HG03025 (cell line): ENCODE measurements around the gene HDGFL2.

Experiments
- ATAC-seq: cut with Tn5 transposase; IDR thresholded peaks from one replicate; pipeline ENCODE4 v1.9.1; 2021; ENCODE audit warnings: mild to moderate bottlenecking, moderate library complexity; ENCODE audit not compliant: unreplicated experiment, low FRiP score

Gene HDGFL2

GRCh38 chr19:4496304-4496703 is 24.2 kb downstream of the HDGFL2 start:
- no peak for ATAC-seq

- ATAC-seq, result no peak
Observed at GRCh38 chr19:4497770-4498389, 25.8 kb downstream of the HDGFL2 start.

GRCh38 chr19:4498694-4499093 is 26.6 kb downstream of the HDGFL2 start:
- ATAC-seq, result no peak

- ATAC-seq, result no peak
Observed at GRCh38 chr19:4499318-4499717, 27.2 kb downstream of the HDGFL2 start.

- no peak for ATAC-seq
Observed at GRCh38 chr19:4499855-4500254, 27.8 kb downstream of the HDGFL2 start.

GRCh38 chr19:4500841-4501591 is 28.9 kb downstream of the HDGFL2 start:
- no peak for ATAC-seq

GRCh38 chr19:4501691-4502090 is 29.6 kb downstream of the HDGFL2 start:
- ATAC-seq, result no peak

GRCh38 chr19:4502282-4503131 is 30.4 kb downstream of the HDGFL2 start:
- no peak for ATAC-seq

- no peak for ATAC-seq
Observed at GRCh38 chr19:4503132-4503824, 31.2 kb downstream of the HDGFL2 start.

GRCh38 chr19:4503825-4504170 is 31.7 kb downstream of the HDGFL2 start:
- ATAC-seq, result no peak

GRCh38 chr19:4504297-4504701 is 32.2 kb downstream of the HDGFL2 start:
- ATAC-seq, result no peak

GRCh38 chr19:4504891-4505569 is 32.9 kb downstream of the HDGFL2 start:
- no peak for ATAC-seq

- no peak for ATAC-seq
Observed at GRCh38 chr19:4505570-4506448, 33.7 kb downstream of the HDGFL2 start.

- ATAC-seq, result no peak
Observed at GRCh38 chr19:4506449-4507149, 34.5 kb downstream of the HDGFL2 start.

GRCh38 chr19:4507150-4507452 is 35.0 kb downstream of the HDGFL2 start:
- ATAC-seq, result no peak

GRCh38 chr19:4507804-4508203 is 35.7 kb downstream of the HDGFL2 start:
- ATAC-seq, result no peak

GRCh38 chr19:4508698-4509097 is 36.6 kb downstream of the HDGFL2 start:
- no peak for ATAC-seq

- ATAC-seq, result no peak
Observed at GRCh38 chr19:4510435-4511255, 38.5 kb downstream of the HDGFL2 start.
